WTC11 (cell line): ENCODE measurements around the gene CACNA1C. TPM values are rescaled to one million over a fixed set of nuclear protein-coding genes. Genes with fewer than 3 reads are reported as not detected.

Experiments used
- ATAC-seq: fragments of 200-7000 bp; cut with Tn5 transposase; 2 replicates; pipeline ENCODE4 v1.10.0; 2021; ENCODE audit warnings: mild to moderate bottlenecking, moderate library complexity
- CTCF ChIA-PET: fragments of 300-600 bp; sonication (Branson Sonifier 250); formaldehyde crosslinking; loops from one replicate; lab custom pipeline; 2021; ENCODE audit warnings: antibody characterized with exemption; lab: Charles Lee
- POLR2A ChIA-PET: fragments of 350-600 bp; sonication (Branson Sonifier 250); formaldehyde crosslinking; loops from one replicate; lab custom pipeline; 2021; ENCODE audit warnings: antibody characterized with exemption; lab: Charles Lee
- DNase-seq: peaks from one replicate; pipeline ENCODE4 v3.0.0; 2021; ENCODE audit warnings: low spot score
- H3K27ac Mint-ChIP-seq: 2 replicates; pipeline ENCODE4 v1.8.0; 2021; ENCODE audit warnings: mixed read lengths
- H3K27me3 Mint-ChIP-seq: 2 replicates; pipeline ENCODE4 v1.8.0; 2021; ENCODE audit warnings: low read depth, mild to moderate bottlenecking, moderate library complexity, mixed read lengths
- H3K36me3 Mint-ChIP-seq: 2 replicates; pipeline ENCODE4 v1.8.0; 2021; ENCODE audit warnings: mixed read lengths
- H3K4me1 Mint-ChIP-seq: 2 replicates; pipeline ENCODE4 v1.8.0; 2022; ENCODE audit warnings: mixed read lengths
- H3K4me3 Mint-ChIP-seq: 2 replicates; pipeline ENCODE4 v1.8.0; 2021; ENCODE audit warnings: mild to moderate bottlenecking, moderate library complexity, mixed read lengths
- H3K9me3 Mint-ChIP-seq: 2 replicates; pipeline ENCODE4 v1.8.0; 2021; ENCODE audit warnings: mixed read lengths
- ELF4 ChIP-seq: sonication (generic); formaldehyde crosslinking; IDR thresholded peaks from 2 replicates; pipeline ENCODE4 v1.8.1; 2022; ENCODE audit warnings: low read depth, mild to moderate bottlenecking, moderate library complexity, missing genetic modification reagents
- FOXP1 ChIP-seq: sonication (generic); formaldehyde crosslinking; IDR thresholded peaks from 2 replicates; pipeline ENCODE4 v1.8.0; 2022; ENCODE audit warnings: missing genetic modification reagents, mild to moderate bottlenecking, moderate library complexity, borderline replicate concordance
- GABPB1 ChIP-seq: sonication (generic); formaldehyde crosslinking; IDR thresholded peaks from 2 replicates; pipeline ENCODE4 v1.8.1; 2023; ENCODE audit warnings: mild to moderate bottlenecking, missing genetic modification reagents
- GRHL2 ChIP-seq: fragments of 250-450 bp; sonication (Bioruptor Pico); IDR thresholded peaks from 2 replicates; pipeline ENCODE4 v1.8.0; 2022; ENCODE audit warnings: mild to moderate bottlenecking, moderate library complexity; ENCODE audit not compliant: insufficient replicate concordance, severe bottlenecking
- NFE2L1 ChIP-seq: sonication (generic); formaldehyde crosslinking; IDR thresholded peaks from 2 replicates; pipeline ENCODE4 v1.8.1; 2023; ENCODE audit warnings: missing genetic modification reagents
- PRDM15 ChIP-seq: sonication (generic); formaldehyde crosslinking; IDR thresholded peaks from 2 replicates; pipeline ENCODE4 v1.8.0; 2022; ENCODE audit warnings: missing genetic modification reagents
- PREB ChIP-seq: sonication (generic); formaldehyde crosslinking; IDR thresholded peaks from 2 replicates; pipeline ENCODE4 v1.8.1; 2022; ENCODE audit warnings: mild to moderate bottlenecking, missing genetic modification reagents, moderate library complexity, borderline replicate concordance
- STAT6 ChIP-seq: sonication (generic); formaldehyde crosslinking; conservative IDR thresholded peaks from 2 replicates; pipeline ENCODE4 v1.8.1; 2023; ENCODE audit warnings: mild to moderate bottlenecking, low read depth, missing genetic modification reagents, moderate library complexity
- TCF7 ChIP-seq: sonication (generic); formaldehyde crosslinking; IDR thresholded peaks from 2 replicates; pipeline ENCODE4 v1.8.0; 2022; ENCODE audit warnings: mild to moderate bottlenecking, low read depth, missing genetic modification reagents, moderate library complexity
- TEAD4 ChIP-seq: sonication (generic); formaldehyde crosslinking; IDR thresholded peaks from 2 replicates; pipeline ENCODE4 v1.8.0; 2022; ENCODE audit warnings: mild to moderate bottlenecking, missing genetic modification reagents
- TP53 ChIP-seq: sonication (generic); formaldehyde crosslinking; IDR thresholded peaks from 2 replicates; pipeline ENCODE4 v1.8.1; 2023; ENCODE audit warnings: mild to moderate bottlenecking, missing genetic modification reagents
- USF1 ChIP-seq: sonication (generic); formaldehyde crosslinking; IDR thresholded peaks from 2 replicates; pipeline ENCODE4 v1.8.0; 2022; ENCODE audit warnings: mild to moderate bottlenecking, missing genetic modification reagents
- ZNF219 ChIP-seq: sonication (generic); formaldehyde crosslinking; IDR thresholded peaks from 2 replicates; pipeline ENCODE4 v1.8.0; 2023; ENCODE audit warnings: missing genetic modification reagents, mild to moderate bottlenecking, borderline replicate concordance
- ZNF281 ChIP-seq: sonication (generic); formaldehyde crosslinking; IDR thresholded peaks from 2 replicates; pipeline ENCODE4 v1.8.0; 2023; ENCODE audit warnings: mild to moderate bottlenecking, missing genetic modification reagents
- ZNF416 ChIP-seq: fragments of 250-450 bp; sonication (Bioruptor Pico); IDR thresholded peaks from 2 replicates; pipeline ENCODE4 v1.9.0; 2021; ENCODE audit warnings: mild to moderate bottlenecking, inconsistent platforms
- total RNA-seq: library from RNA; stranded (reverse); gene quantifications from 3 replicates; pipeline ENCODE4 v1.2.3, GENCODE V29; 2021

Gene CACNA1C
- total RNA-seq, 1 experiment from 2014 or later, result 1.7 TPM

GRCh38 chr12:2457933-2458414 lies 405.2 kb downstream of the CACNA1C start (continued):
- no peak for TF ChIP-seq ZNF281 (CRISPR knock-in tag)

GRCh38 chr12:2460051-2460670 lies 407.4 kb downstream of the CACNA1C start:
- H3K27me3 Mint-ChIP-seq, result no peaks in the 10 kb centered on the region
- no peak for TF ChIP-seq FOXP1 (CRISPR knock-in tag)
- no peak for TF ChIP-seq PREB
- TF ChIP-seq STAT6 (CRISPR knock-in tag), result no peak
- TF ChIP-seq GABPB1 (CRISPR knock-in tag), result no peak
- no peak for TF ChIP-seq ELF4 (CRISPR knock-in tag)
- no peak for TF ChIP-seq USF1 (CRISPR knock-in tag)
- no peak for TF ChIP-seq GRHL2 (CRISPR knock-in tag)
- no peak for TF ChIP-seq ZNF416 (CRISPR knock-in tag)
- no peak for TF ChIP-seq ZNF219 (CRISPR knock-in tag)
- no peak for TF ChIP-seq TEAD4
- TF ChIP-seq NFE2L1 (CRISPR knock-in tag), result no peak
- no peak for TF ChIP-seq TCF7
- no peak for TF ChIP-seq TP53 (CRISPR knock-in tag)
- TF ChIP-seq PRDM15 (CRISPR knock-in tag), result no peak
- POLR2A ChIA-PET, result no interaction called here
- peaks cover 7% of the 10 kb centered on the region for H3K4me1 Mint-ChIP-seq
- H3K27ac Mint-ChIP-seq, result no peak overlapping the region
- H3K36me3 Mint-ChIP-seq, result no peaks in the 10 kb centered on the region
- H3K9me3 Mint-ChIP-seq, result no peaks in the 10 kb centered on the region
- no peak for ATAC-seq
- DNase-seq, result no peak
- CTCF ChIA-PET, result interaction anchor here (1.2 kb wide), 1 partner anchor 181 kb away, joined by 3 read pairs; no protein-coding TSS in a partner anchor
- no peak overlapping the region for H3K4me3 Mint-ChIP-seq
